ENCODE data around the gene C12orf57.

DNA sequence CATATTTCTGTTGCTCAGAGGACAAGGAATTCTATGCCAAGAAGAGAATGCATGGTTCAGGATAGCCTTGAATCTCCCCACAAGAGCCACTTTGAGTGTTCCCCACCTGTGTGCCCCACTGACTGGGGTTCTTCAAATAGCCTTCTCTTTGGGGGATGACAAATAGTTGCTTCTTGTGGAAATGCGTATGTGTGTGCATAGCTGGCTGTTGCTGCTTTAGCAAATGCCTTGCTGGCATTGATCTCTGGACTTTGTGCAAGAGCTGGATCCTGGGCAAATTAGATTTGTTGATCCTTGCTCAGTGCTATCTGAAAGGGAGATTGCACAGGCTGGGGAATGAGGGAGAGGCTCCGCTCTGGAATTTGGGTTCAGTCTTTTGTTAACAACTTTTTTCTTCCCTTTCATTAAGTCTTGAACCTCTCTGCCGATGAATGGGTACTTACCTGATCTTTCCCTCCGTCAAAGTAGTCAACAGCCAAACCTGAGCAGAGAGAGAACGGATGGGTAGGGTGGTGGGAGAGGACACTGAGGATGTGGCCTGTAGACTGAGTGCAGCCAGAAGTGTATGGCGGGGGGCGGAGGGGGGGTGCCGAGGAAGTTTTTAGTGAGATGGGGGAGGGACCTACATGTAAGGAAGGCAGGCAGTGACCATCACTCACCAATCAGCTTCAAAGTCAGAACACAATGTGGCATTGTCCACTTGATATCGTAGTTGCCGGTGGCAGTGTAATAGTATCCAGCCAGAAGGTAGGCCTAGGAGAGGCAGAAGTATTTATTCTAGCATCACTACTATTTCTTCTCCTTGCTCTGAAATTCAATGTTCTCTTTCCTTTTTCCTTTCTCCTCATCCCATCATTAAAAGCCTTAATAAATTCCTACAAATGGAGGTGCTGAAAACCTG is 37.6 kb downstream of the C12orf57 start:
- TF ChIP-seq, protein P1, sequence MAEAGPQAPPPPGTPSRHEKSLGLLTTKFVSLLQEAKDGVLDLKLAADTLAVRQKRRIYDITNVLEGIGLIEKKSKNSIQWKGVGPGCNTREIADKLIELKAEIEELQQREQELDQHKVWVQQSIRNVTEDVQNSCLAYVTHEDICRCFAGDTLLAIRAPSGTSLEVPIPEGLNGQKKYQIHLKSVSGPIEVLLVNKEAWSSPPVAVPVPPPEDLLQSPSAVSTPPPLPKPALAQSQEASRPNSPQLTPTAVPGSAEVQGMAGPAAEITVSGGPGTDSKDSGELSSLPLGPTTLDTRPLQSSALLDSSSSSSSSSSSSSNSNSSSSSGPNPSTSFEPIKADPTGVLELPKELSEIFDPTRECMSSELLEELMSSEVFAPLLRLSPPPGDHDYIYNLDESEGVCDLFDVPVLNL (CRISPR knock-in tag; IDR thresholded peaks at IDR 0.05; ENCODE audit: borderline replicate concordance, low read depth), result no peak
- TF ChIP-seq, protein P2, sequence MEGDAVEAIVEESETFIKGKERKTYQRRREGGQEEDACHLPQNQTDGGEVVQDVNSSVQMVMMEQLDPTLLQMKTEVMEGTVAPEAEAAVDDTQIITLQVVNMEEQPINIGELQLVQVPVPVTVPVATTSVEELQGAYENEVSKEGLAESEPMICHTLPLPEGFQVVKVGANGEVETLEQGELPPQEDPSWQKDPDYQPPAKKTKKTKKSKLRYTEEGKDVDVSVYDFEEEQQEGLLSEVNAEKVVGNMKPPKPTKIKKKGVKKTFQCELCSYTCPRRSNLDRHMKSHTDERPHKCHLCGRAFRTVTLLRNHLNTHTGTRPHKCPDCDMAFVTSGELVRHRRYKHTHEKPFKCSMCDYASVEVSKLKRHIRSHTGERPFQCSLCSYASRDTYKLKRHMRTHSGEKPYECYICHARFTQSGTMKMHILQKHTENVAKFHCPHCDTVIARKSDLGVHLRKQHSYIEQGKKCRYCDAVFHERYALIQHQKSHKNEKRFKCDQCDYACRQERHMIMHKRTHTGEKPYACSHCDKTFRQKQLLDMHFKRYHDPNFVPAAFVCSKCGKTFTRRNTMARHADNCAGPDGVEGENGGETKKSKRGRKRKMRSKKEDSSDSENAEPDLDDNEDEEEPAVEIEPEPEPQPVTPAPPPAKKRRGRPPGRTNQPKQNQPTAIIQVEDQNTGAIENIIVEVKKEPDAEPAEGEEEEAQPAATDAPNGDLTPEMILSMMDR (IDR thresholded peaks at IDR 0.05), result no peak
- TF ChIP-seq, protein P3, sequence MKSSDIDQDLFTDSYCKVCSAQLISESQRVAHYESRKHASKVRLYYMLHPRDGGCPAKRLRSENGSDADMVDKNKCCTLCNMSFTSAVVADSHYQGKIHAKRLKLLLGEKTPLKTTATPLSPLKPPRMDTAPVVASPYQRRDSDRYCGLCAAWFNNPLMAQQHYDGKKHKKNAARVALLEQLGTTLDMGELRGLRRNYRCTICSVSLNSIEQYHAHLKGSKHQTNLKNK (CRISPR knock-in tag; IDR thresholded peaks at IDR 0.05), result no peak
- TF ChIP-seq, protein P4, sequence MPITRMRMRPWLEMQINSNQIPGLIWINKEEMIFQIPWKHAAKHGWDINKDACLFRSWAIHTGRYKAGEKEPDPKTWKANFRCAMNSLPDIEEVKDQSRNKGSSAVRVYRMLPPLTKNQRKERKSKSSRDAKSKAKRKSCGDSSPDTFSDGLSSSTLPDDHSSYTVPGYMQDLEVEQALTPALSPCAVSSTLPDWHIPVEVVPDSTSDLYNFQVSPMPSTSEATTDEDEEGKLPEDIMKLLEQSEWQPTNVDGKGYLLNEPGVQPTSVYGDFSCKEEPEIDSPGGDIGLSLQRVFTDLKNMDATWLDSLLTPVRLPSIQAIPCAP (CRISPR knock-in tag; IDR thresholded peaks at IDR 0.05), result no peak
- TF ChIP-seq, protein P5, sequence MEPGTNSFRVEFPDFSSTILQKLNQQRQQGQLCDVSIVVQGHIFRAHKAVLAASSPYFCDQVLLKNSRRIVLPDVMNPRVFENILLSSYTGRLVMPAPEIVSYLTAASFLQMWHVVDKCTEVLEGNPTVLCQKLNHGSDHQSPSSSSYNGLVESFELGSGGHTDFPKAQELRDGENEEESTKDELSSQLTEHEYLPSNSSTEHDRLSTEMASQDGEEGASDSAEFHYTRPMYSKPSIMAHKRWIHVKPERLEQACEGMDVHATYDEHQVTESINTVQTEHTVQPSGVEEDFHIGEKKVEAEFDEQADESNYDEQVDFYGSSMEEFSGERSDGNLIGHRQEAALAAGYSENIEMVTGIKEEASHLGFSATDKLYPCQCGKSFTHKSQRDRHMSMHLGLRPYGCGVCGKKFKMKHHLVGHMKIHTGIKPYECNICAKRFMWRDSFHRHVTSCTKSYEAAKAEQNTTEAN (CRISPR knock-in tag; IDR thresholded peaks at IDR 0.05), result no peak
- TF ChIP-seq, protein P6, sequence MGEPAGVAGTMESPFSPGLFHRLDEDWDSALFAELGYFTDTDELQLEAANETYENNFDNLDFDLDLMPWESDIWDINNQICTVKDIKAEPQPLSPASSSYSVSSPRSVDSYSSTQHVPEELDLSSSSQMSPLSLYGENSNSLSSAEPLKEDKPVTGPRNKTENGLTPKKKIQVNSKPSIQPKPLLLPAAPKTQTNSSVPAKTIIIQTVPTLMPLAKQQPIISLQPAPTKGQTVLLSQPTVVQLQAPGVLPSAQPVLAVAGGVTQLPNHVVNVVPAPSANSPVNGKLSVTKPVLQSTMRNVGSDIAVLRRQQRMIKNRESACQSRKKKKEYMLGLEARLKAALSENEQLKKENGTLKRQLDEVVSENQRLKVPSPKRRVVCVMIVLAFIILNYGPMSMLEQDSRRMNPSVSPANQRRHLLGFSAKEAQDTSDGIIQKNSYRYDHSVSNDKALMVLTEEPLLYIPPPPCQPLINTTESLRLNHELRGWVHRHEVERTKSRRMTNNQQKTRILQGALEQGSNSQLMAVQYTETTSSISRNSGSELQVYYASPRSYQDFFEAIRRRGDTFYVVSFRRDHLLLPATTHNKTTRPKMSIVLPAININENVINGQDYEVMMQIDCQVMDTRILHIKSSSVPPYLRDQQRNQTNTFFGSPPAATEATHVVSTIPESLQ (CRISPR knock-in tag; IDR thresholded peaks at IDR 0.05), result no peak
- TF ChIP-seq JUN (CRISPR knock-in tag; IDR thresholded peaks at IDR 0.05) (no peak), ELF4 (CRISPR knock-in tag; IDR thresholded peaks at IDR 0.05; ENCODE audit: low read depth) (no peak), TEAD4 (CRISPR knock-in tag; IDR thresholded peaks at IDR 0.05) (no peak), CREM (CRISPR knock-in tag; IDR thresholded peaks at IDR 0.05) (no peak), ZNF232 (CRISPR knock-in tag; IDR thresholded peaks at IDR 0.05) (no peak), NR2C2 (CRISPR knock-in tag; IDR thresholded peaks at IDR 0.05) (no peak)
- TF ChIP-seq, protein P7, sequence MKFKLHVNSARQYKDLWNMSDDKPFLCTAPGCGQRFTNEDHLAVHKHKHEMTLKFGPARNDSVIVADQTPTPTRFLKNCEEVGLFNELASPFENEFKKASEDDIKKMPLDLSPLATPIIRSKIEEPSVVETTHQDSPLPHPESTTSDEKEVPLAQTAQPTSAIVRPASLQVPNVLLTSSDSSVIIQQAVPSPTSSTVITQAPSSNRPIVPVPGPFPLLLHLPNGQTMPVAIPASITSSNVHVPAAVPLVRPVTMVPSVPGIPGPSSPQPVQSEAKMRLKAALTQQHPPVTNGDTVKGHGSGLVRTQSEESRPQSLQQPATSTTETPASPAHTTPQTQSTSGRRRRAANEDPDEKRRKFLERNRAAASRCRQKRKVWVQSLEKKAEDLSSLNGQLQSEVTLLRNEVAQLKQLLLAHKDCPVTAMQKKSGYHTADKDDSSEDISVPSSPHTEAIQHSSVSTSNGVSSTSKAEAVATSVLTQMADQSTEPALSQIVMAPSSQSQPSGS (CRISPR knock-in tag; IDR thresholded peaks at IDR 0.05; ENCODE audit: borderline replicate concordance, low read depth), result no peak
